ENCODE data around the gene VGF.

VGF gene

DNA sequence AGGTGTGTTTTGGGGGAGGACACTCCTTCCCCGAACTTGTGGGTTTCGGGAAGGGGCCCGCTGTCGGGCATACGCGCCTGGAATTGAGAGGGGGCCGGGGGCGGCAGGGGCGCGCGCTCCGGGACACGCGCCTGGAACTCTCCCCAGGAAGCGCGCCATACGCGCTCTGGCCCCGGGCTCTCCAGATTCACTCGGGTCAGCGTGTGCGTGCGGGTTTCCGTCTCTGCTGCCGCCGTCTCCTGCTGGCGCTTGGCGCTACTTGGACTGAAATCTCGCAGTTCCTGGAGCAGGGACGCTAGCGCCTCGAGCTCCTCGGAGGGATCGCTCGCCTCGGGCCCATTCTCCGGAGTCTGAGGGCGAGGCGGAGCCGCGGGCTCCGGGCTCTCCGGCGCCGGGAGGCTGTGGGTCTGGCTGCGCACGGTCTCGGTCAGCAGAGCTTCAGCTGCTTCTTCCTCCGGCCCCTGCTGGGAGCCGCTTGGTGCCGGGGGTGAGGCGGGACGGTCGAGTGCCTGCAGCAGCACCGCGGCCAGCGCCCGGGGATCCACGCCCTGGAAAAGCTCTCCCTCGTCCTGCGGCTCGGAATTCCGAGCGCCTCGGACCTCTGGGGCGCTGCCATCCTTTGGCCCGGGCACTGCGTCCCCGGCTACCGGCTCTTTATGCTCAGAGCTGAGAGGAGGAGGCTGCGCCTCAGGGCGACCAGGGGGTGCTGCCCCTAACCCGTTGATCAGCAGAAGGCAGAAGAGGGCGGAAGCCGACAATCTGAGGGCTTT lies 1.1 kb downstream of the VGF start:
- no peak overlapping the region for H3K27ac Mint-ChIP-seq
- peaks cover 46% of the 10 kb centered on the region for H3K4me1 Mint-ChIP-seq (ENCODE audit: low read depth)
- H3K36me3 Mint-ChIP-seq (ENCODE audit: low read depth) = peaks cover 18% of the 10 kb centered on the region
- H3K9me3 Mint-ChIP-seq = no peaks in the 10 kb centered on the region
- DNase-seq = peak; percentile 52
- peak overlapping the region; percentile 20 for H3K4me3 Mint-ChIP-seq
- H3K27me3 Mint-ChIP-seq = peaks cover 61% of the 10 kb centered on the region

DNA sequence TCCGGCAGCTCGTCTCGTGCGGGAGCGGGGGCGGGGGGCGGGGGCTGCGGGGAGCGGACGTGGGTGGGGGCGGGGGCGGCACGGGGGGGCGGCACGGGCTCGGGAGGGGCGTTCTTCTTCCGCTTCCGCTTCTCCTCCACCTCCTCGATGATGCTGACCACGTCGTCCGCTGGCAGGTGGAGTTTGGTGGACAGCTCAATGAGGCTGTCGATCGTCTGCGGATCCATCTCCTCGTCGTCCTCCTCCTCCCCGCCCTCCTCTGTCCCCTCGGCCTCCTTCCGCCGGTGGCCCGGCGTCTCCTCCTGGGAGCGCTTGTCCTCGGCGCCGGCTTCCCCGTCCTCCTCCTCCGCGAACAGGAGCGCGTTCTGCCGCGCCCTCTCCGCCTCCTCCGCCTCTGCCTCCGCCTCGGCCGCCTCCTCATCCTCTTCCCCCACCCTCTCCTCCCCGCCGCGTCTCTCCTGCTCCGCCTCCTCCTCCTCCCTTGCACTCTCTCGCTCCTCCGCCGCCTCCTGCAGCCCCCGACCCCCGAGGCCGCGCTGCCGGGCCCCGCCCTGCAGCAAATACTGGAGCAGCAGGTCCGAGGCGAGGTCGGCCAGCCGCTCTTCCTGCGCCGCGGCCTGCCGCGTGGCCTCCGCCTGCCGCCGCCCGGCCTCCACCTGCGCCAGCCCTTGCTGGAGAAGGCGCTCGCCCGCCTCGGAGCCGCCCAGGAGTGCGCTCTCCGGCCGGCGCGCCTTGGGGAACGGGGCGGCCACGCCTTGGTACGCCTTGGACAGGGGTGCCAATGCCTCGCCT lies 1.9 kb downstream of the VGF start:
- Mint-ChIP-seq H3K27ac (no peak overlapping the region), H3K4me3 (peak overlapping the region; percentile 62), H3K9me3 (no peaks in the 10 kb centered on the region), H3K4me1 (ENCODE audit: low read depth) (peaks cover 39% of the 10 kb centered on the region), H3K27me3 (peaks cover 54% of the 10 kb centered on the region), H3K36me3 (ENCODE audit: low read depth) (peaks cover 25% of the 10 kb centered on the region)
- peak; percentile 53 for DNase-seq

DNA sequence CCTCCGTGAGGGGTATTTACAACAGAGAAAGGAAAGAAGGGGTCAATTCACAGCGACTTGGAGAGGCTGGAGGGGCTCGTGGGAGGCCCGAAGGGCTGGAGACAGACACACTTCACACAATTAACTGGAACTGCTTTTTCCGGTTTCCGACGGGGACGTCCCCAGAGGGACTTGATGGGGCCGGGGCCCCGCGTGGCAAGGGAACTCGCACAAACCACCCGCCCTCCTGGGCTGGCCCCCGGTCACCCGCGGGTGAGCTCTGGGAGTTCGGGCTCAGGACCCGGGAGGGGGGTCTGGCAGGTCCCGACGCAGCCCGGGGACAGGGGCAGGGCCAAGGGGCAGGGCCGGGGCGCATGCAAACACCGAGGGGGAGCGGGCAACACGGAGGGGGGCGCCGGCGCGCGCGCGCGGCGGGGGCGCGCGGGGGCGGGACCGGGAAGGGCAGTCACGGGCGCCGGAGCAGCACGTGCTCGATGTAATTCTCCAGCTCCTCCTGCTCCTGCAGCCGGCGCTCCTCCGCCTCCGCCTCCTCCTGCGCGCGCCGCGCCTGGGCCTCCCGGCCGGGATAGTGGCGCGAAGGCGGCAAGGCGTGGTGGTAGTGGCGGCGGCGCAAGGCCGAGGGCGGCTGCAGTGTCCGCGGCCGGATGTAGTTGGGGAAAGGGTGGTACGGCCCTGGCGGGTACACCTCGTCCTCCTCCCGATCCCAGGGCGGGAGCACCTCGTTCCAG lies 2.7 kb downstream of the VGF start:
- peak; percentile 52 for DNase-seq
- Mint-ChIP-seq H3K4me3 (peak overlapping the region; percentile 57), H3K9me3 (no peaks in the 10 kb centered on the region), H3K27ac (no peak overlapping the region), H3K36me3 (ENCODE audit: low read depth) (peaks cover 32% of the 10 kb centered on the region), H3K4me1 (ENCODE audit: low read depth) (peaks cover 34% of the 10 kb centered on the region), H3K27me3 (peaks cover 47% of the 10 kb centered on the region)

DNA sequence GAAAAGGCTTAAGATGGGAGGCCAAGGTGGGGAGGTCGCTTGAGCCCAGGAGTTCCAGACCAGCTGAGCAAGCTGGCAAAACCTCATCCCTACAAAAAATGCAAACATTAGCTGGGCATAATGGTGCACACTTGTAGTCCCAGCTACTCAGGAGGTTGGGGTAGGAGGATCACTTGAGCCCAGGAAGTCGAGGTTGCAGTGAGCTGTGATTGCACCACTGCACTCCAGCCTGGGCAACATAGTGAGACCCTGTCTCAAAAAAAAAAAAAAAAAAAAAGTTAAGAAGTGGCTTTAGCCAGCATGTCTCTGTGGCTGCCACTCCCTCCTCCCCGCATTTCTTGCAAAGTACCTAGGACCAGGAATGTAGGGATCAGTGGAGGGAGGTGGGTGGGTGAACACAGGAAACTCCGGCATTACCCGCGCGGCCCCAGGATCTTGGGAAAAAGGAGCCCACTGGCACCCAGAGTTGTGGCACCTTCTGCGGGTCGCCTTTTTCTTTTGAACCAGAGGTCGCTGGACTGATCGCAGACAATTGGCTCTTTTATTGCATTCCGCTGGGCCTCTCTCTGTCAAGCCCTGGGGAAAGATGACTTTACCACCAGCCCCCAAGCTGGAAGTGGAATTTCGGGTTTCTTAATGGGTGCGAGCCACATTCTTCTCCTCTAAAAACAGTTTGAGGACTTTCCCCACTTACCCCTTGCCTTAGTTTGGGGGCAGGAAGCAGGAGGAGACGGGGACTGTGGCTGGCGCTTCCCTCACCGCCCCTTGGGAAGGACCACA lies 3.5 kb downstream of the VGF start:
- peaks cover 27% of the 10 kb centered on the region for H3K4me1 Mint-ChIP-seq (ENCODE audit: low read depth)
- H3K4me3 Mint-ChIP-seq = peak overlapping the region; percentile 57
- no peaks in the 10 kb centered on the region for H3K9me3 Mint-ChIP-seq
- peaks cover 38% of the 10 kb centered on the region for H3K27me3 Mint-ChIP-seq
- no peak for DNase-seq
- peaks cover 40% of the 10 kb centered on the region for H3K36me3 Mint-ChIP-seq (ENCODE audit: low read depth)
- no peak overlapping the region for H3K27ac Mint-ChIP-seq

DNA sequence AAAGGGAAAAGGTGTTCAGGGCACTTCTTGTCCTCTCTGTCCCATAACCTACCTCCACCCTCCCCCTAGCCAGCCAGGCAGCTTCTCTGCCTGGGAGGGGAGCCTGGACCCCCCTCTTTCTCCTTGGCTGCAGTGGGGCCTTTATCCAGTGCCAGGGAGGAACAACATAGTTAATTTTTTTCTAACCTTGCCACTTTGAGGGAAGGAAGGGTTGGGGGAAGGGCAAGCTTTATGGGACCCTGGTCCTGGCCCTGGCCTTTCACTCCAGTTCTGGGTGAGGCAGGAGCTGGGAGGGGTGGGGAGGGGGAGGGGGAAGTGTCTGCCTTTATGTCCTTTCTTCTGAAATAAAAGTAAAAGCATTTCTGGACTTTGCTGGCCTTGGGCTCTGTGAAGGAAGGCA lies 4.5 kb downstream of the VGF start:
- Mint-ChIP-seq H3K27ac (no peak overlapping the region), H3K9me3 (no peaks in the 10 kb centered on the region), H3K4me3 (no peak overlapping the region), H3K4me1 (ENCODE audit: low read depth) (peaks cover 21% of the 10 kb centered on the region), H3K36me3 (ENCODE audit: low read depth) (peaks cover 46% of the 10 kb centered on the region), H3K27me3 (peaks cover 30% of the 10 kb centered on the region)
- DNase-seq = no peak

DNA sequence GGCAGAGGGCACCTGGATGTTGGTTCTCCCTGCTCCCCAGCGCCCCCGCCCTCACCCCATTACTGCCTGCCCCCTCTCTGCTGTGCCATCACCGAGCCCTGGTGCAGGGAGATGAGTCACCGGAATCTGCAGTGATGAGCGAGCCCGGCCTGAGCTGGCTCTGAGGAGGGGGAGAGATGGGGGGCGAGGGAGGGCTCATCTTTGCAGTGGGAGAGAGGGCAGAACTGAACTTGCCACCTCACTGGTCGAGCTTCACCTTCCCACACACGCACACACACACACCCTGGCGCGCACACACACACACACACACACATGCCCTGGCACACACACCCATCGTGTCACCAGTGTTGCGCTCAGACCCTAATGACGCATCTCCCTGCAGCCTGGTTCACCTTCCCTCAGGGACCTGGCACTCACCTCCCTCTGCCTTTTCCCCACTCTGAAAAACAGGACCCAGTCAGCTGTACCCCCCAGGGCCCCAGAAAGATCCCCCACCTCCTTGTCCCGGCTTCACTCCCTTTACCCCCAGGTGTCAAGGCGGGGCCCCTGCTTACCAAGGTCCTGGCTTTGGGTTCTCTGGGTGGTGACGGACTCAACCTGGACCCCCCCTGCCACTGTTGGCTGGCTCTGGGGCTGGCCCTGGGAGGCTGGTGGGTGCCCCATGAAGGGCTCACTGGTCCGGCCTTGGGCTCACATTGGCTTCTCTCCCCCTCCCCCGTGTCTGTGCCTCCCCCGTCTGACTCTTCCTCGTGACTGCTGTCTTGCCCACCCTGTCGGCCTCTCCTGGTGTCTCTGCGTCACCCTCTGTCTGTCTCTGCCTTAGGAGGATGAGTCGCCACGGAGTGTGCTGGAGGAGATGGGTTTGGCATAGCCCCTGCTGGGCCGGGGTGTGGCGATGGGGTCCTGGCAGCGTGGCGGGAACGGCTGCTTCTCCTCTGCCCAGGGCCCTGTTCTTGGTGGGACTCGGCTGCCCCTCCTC lies 5.4 kb downstream of the VGF start:
- no peak overlapping the region for H3K4me3 Mint-ChIP-seq
- peaks cover 20% of the 10 kb centered on the region for H3K4me1 Mint-ChIP-seq (ENCODE audit: low read depth)
- H3K36me3 Mint-ChIP-seq (ENCODE audit: low read depth) = peaks cover 46% of the 10 kb centered on the region
- peaks cover 20% of the 10 kb centered on the region for H3K27me3 Mint-ChIP-seq
- no peaks in the 10 kb centered on the region for H3K9me3 Mint-ChIP-seq
- no peak for DNase-seq
- H3K27ac Mint-ChIP-seq = no peak overlapping the region

DNA sequence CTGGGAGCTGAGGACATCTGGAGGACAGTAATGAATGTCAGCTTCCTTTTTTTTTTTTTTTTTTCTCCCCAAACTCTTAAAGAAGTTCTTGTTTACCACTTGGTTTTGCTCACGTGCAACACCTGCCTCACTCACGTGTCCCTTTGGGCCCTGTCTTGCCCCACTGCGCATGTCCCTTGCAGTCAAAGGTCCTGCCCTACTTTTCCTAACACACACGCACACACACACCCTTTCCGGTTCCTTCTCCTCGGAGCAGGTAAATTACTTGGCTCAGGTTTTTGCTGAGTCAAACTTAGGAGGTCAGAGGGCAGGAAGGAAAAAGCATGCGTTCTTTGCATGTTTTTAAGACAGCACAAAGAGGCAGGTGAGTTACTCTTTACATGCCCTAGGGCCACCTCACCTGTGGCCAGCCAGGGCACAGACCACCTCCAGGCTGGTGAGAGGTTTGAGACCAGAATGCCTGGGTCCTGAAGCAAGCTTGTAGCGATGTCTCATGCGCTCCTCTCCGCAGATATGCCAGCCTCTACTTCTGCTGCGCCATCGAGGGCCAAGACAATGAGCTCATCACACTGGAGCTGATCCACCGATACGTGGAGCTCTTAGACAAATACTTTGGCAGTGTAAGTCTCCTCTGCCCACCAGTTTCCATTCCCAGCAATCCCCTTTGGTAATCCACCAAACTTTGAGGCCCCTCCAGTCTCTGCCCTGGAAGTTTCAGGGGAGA lies 8.3 kb downstream of the VGF start:
- Mint-ChIP-seq H3K4me3 (no peak overlapping the region), H3K27ac (no peak overlapping the region), H3K4me1 (ENCODE audit: low read depth) (peaks cover 11% of the 10 kb centered on the region), H3K27me3 (peaks cover 6% of the 10 kb centered on the region), H3K36me3 (ENCODE audit: low read depth) (peaks cover 46% of the 10 kb centered on the region), H3K9me3 (peaks cover 3% of the 10 kb centered on the region)
- no peak for DNase-seq

DNA sequence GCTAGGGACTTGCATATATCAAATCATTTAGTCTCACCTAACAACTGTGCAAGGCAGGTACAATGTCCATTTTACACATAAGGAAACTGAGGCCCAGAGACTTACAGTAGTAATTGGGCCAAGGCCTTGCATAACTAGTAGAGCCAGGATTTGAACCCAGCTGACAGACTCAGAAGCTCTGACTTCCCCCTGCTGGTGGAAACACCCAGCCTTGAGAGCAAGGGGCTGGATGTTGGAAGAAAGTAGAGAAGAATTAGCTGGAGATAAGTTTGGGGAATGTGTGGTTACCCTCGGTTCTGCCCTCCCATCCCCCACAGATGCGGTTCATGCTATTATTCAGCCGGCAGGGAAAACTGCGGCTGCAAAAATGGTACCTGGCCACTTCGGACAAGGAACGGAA lies 9.1 kb downstream of the VGF start:
- Mint-ChIP-seq H3K4me3 (no peak overlapping the region), H3K27ac (no peak overlapping the region), H3K36me3 (ENCODE audit: low read depth) (peaks cover 43% of the 10 kb centered on the region), H3K9me3 (peaks cover 3% of the 10 kb centered on the region), H3K4me1 (ENCODE audit: low read depth) (peaks cover 11% of the 10 kb centered on the region), H3K27me3 (peaks cover 3% of the 10 kb centered on the region)
- DNase-seq = no peak

DNA sequence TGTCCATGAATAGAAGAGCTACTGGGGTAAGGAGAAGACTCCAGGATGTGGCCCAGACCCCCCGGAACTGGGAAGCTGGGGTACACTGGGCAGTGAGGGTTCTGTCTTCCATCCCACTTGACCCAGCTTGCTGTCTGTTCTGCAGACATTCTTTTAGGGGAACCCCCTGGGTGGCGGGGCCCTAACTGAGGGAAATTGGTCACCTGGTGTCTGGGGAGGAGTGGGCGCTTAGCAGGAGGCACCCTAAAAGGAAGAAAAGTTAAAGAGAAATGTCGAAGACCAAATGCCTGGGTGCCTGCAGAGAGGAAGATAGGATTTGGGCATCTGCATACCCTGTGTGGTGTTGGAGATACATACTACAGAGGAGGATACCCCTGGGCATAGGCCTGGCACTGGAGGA lies 10.1 kb downstream of the VGF start:
- H3K4me1 Mint-ChIP-seq (ENCODE audit: low read depth) = peaks cover 11% of the 10 kb centered on the region
- DNase-seq = no peak
- peaks cover 3% of the 10 kb centered on the region for H3K9me3 Mint-ChIP-seq
- peak overlapping the region; percentile 14 for H3K27ac Mint-ChIP-seq
- peak overlapping the region; percentile 82 for H3K4me3 Mint-ChIP-seq
- H3K27me3 Mint-ChIP-seq = no peaks in the 10 kb centered on the region
- H3K36me3 Mint-ChIP-seq (ENCODE audit: low read depth) = peaks cover 37% of the 10 kb centered on the region

DNA sequence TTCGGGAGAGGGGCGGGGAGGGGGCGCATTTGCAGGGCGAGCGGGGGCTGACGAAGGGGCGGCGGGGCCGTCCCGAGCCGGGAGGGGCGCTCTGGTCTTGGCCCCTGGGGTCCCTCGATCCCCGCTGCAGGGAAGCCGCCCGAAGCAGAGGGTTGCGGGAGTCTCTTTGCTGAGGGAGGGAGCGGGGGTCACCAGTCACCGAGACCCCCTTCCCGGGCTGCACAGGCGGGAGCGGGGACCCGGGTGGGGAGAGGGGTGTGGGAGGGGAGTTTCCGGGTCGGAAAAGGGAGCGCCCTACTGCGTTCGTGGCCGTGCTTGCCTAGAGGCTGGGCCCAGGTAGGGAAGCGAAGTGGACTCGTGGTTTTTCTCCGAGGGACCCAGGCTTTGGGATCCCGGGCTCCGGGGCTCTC lies 10.7 kb downstream of the VGF start:
- H3K9me3 Mint-ChIP-seq = peaks cover 3% of the 10 kb centered on the region
- H3K27ac Mint-ChIP-seq = no peak overlapping the region
- peaks cover under 1% of the 10 kb centered on the region for H3K27me3 Mint-ChIP-seq
- DNase-seq = peak; percentile 51
- peaks cover 11% of the 10 kb centered on the region for H3K4me1 Mint-ChIP-seq (ENCODE audit: low read depth)
- H3K4me3 Mint-ChIP-seq = peak overlapping the region; percentile 82
- peaks cover 32% of the 10 kb centered on the region for H3K36me3 Mint-ChIP-seq (ENCODE audit: low read depth)

DNA sequence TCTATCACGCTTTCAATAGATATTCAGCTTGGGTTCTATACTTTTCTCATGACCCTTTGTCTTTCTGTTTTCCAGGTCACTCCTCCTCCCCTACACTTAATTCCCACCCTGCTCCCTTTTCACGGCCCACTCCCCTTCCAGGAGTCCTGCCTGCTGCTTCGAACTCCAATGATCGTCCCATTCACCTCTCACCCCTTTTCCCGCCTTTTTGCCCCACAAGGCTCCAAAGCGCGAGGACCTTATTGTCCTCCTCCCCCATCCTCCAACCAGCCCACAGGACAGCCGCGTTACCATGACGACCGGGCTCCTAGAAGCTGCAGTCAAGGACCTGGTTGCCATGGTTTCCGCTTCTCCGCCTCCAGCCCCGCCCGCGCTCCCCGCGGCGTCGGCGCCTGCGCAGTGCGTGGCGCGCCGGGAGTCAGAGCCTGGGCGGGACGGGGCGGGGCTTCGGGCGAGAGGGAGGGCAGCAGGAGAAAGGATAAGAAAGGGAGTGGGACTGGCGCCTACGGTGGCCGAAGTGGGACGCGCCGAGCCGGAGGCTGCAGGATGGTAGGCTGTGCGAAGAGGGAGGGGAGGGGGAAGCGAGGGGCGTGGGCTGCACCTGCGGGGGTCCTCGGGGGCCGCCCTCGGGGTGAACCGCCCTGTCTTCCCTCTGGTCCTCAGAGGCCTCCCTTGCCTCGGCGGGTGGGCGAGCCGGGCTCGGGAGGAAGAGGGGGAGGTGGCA lies 11.2 kb downstream of the VGF start, which contains the start of gene AP1S1:
Gene AP1S1, plus strand, starts transcription at position 508 of the 724 bp plus-strand sequence. Its CDS starts 39 bp downstream, at position 547.
- Mint-ChIP-seq H3K36me3 (ENCODE audit: low read depth) (peaks cover 26% of the 10 kb centered on the region), H3K27ac (peak within 1 kb of the TSS; percentile 80), H3K27me3 (peaks cover 5% of the 10 kb centered on the region), H3K4me3 (peak within 1 kb of the TSS; percentile 82), H3K4me1 (ENCODE audit: low read depth) (peaks cover 11% of the 10 kb centered on the region), H3K9me3 (peaks cover 3% of the 10 kb centered on the region)
- peak; percentile 95 for DNase-seq

All from activated T-cell treated with anti-CD3 and anti-CD28 coated beads, Interleukin-2, amount 50 U/mL, for 24 hours (primary cell).